ENCODE results near the gene MAGEB1.

Gene MAGEB1

GRCh38 chrX:30246769-30247489 lies at the start of gene MAGEB1:
Gene MAGEB1, plus strand, starts transcription at chrX:30247146. Its CDS starts 3,348 bp downstream, at chrX:30250494.
- no peaks in the 10 kb centered on the region for H3K36me3 ChIP-seq (ENCODE audit: insufficient read depth, low read length)
- H3K27me3 ChIP-seq (ENCODE audit: insufficient read depth, low read length): no peaks in the 10 kb centered on the region
- no peak within 1 kb of the TSS for H2AFZ ChIP-seq (ENCODE audit: low read depth, low read length)
- H3K9me3 ChIP-seq (ENCODE audit: low read length): no peaks in the 10 kb centered on the region
- H3K4me1 ChIP-seq (ENCODE audit: insufficient read depth, low read length): no peaks in the 10 kb centered on the region
- H3K4me3 ChIP-seq (ENCODE audit: low read length): no peak within 1 kb of the TSS

GRCh38 chrX:30212172-30212571 lies 34.8 kb upstream of the MAGEB1 start:
- Histone ChIP-seq H3K36me3 (ENCODE audit: insufficient read depth, low read length) (no peaks in the 10 kb centered on the region), H3K4me3 (ENCODE audit: low read length) (no peak overlapping the region), H3K27me3 (ENCODE audit: insufficient read depth, low read length) (no peaks in the 10 kb centered on the region), H3K9me3 (ENCODE audit: low read length) (no peaks in the 10 kb centered on the region), H3K4me1 (ENCODE audit: insufficient read depth, low read length) (no peaks in the 10 kb centered on the region), H2AFZ (ENCODE audit: low read depth, low read length) (no peak overlapping the region)

- H3K4me1 ChIP-seq (ENCODE audit: insufficient read depth, low read length): no peaks in the 10 kb centered on the region
- H3K27me3 ChIP-seq (ENCODE audit: insufficient read depth, low read length): no peaks in the 10 kb centered on the region
- no peak within 1 kb of the TSS for H3K4me3 ChIP-seq (ENCODE audit: low read length)
- H3K36me3 ChIP-seq (ENCODE audit: insufficient read depth, low read length): no peaks in the 10 kb centered on the region
- H2AFZ ChIP-seq (ENCODE audit: low read depth, low read length): no peak within 1 kb of the TSS
- no peaks in the 10 kb centered on the region for H3K9me3 ChIP-seq (ENCODE audit: low read length)
Observed at GRCh38 chrX:30215357-30215843, 31.5 kb upstream of the MAGEB1 start, which contains the start of gene MAGEB2. Gene MAGEB2, plus strand, starts transcription at chrX:30215563. Its CDS starts 3,018 bp downstream, at chrX:30218581.

GRCh38 chrX:30217465-30217864 lies 29.5 kb upstream of the MAGEB1 start:
- H2AFZ ChIP-seq (ENCODE audit: low read depth, low read length): no peak overlapping the region
- no peaks in the 10 kb centered on the region for H3K4me1 ChIP-seq (ENCODE audit: insufficient read depth, low read length)
- no peaks in the 10 kb centered on the region for H3K9me3 ChIP-seq (ENCODE audit: low read length)
- no peaks in the 10 kb centered on the region for H3K27me3 ChIP-seq (ENCODE audit: insufficient read depth, low read length)
- no peaks in the 10 kb centered on the region for H3K36me3 ChIP-seq (ENCODE audit: insufficient read depth, low read length)
- H3K4me3 ChIP-seq (ENCODE audit: low read length): no peak overlapping the region

- no peaks in the 10 kb centered on the region for H3K36me3 ChIP-seq (ENCODE audit: insufficient read depth, low read length)
- no peaks in the 10 kb centered on the region for H3K4me1 ChIP-seq (ENCODE audit: insufficient read depth, low read length)
- H3K27me3 ChIP-seq (ENCODE audit: insufficient read depth, low read length): no peaks in the 10 kb centered on the region
- H3K4me3 ChIP-seq (ENCODE audit: low read length): no peak overlapping the region
- H3K9me3 ChIP-seq (ENCODE audit: low read length): no peaks in the 10 kb centered on the region
- no peak overlapping the region for H2AFZ ChIP-seq (ENCODE audit: low read depth, low read length)
Observed at GRCh38 chrX:30219372-30219771, 27.6 kb upstream of the MAGEB1 start.

- H2AFZ ChIP-seq (ENCODE audit: low read depth, low read length): no peak overlapping the region
- no peaks in the 10 kb centered on the region for H3K36me3 ChIP-seq (ENCODE audit: insufficient read depth, low read length)
- no peaks in the 10 kb centered on the region for H3K9me3 ChIP-seq (ENCODE audit: low read length)
- H3K4me3 ChIP-seq (ENCODE audit: low read length): no peak overlapping the region
- H3K4me1 ChIP-seq (ENCODE audit: insufficient read depth, low read length): no peaks in the 10 kb centered on the region
- no peaks in the 10 kb centered on the region for H3K27me3 ChIP-seq (ENCODE audit: insufficient read depth, low read length)
Observed at GRCh38 chrX:30220661-30221060, 26.3 kb upstream of the MAGEB1 start.

GRCh38 chrX:30224536-30224935 lies 22.4 kb upstream of the MAGEB1 start:
- no peaks in the 10 kb centered on the region for H3K9me3 ChIP-seq (ENCODE audit: low read length)
- no peaks in the 10 kb centered on the region for H3K36me3 ChIP-seq (ENCODE audit: insufficient read depth, low read length)
- H3K4me1 ChIP-seq (ENCODE audit: insufficient read depth, low read length): no peaks in the 10 kb centered on the region
- H2AFZ ChIP-seq (ENCODE audit: low read depth, low read length): no peak overlapping the region
- no peaks in the 10 kb centered on the region for H3K27me3 ChIP-seq (ENCODE audit: insufficient read depth, low read length)
- no peak overlapping the region for H3K4me3 ChIP-seq (ENCODE audit: low read length)

- H3K4me3 ChIP-seq (ENCODE audit: low read length): no peak overlapping the region
- H3K4me1 ChIP-seq (ENCODE audit: insufficient read depth, low read length): no peaks in the 10 kb centered on the region
- no peaks in the 10 kb centered on the region for H3K9me3 ChIP-seq (ENCODE audit: low read length)
- no peaks in the 10 kb centered on the region for H3K36me3 ChIP-seq (ENCODE audit: insufficient read depth, low read length)
- H3K27me3 ChIP-seq (ENCODE audit: insufficient read depth, low read length): no peaks in the 10 kb centered on the region
- H2AFZ ChIP-seq (ENCODE audit: low read depth, low read length): no peak overlapping the region
Observed at GRCh38 chrX:30228526-30228925, 18.4 kb upstream of the MAGEB1 start.

- no peak within 1 kb of the TSS for H2AFZ ChIP-seq (ENCODE audit: low read depth, low read length)
Observed at GRCh38 chrX:30230395-30230794, 16.6 kb upstream of the MAGEB1 start, which contains the start of gene MAGEB3. Gene MAGEB3, plus strand, starts transcription at chrX:30230657. Its CDS starts 5,268 bp downstream, at chrX:30235925.

GRCh38 chrX:30241724-30242415 lies 5.1 kb upstream of the MAGEB1 start, which contains the start of gene MAGEB4:
Gene MAGEB4, plus strand, starts transcription at chrX:30242000. Its CDS starts 136 bp downstream, at chrX:30242136.
- Histone ChIP-seq H3K27me3 (ENCODE audit: insufficient read depth, low read length) (no peaks in the 10 kb centered on the region), H2AFZ (ENCODE audit: low read depth, low read length) (no peak within 1 kb of the TSS), H3K36me3 (ENCODE audit: insufficient read depth, low read length) (no peaks in the 10 kb centered on the region), H3K4me3 (ENCODE audit: low read length) (no peak within 1 kb of the TSS), H3K4me1 (ENCODE audit: insufficient read depth, low read length) (no peaks in the 10 kb centered on the region), H3K9me3 (ENCODE audit: low read length) (no peaks in the 10 kb centered on the region)

More at GRCh38 chrX:30230395-30230794, 16.6 kb upstream of the MAGEB1 start, which contains the start of gene MAGEB3:
- Histone ChIP-seq H3K36me3 (ENCODE audit: insufficient read depth, low read length) (no peaks in the 10 kb centered on the region), H3K9me3 (ENCODE audit: low read length) (no peaks in the 10 kb centered on the region), H3K4me3 (ENCODE audit: low read length) (no peak within 1 kb of the TSS), H3K27me3 (ENCODE audit: insufficient read depth, low read length) (no peaks in the 10 kb centered on the region), H3K4me1 (ENCODE audit: insufficient read depth, low read length) (no peaks in the 10 kb centered on the region)

GRCh38 chrX:30248854-30249253 lies 1.9 kb downstream of the MAGEB1 start:
- Histone ChIP-seq H3K9me3 (ENCODE audit: low read length) (no peaks in the 10 kb centered on the region), H3K27me3 (ENCODE audit: insufficient read depth, low read length) (no peaks in the 10 kb centered on the region), H3K4me3 (ENCODE audit: low read length) (no peak overlapping the region), H3K36me3 (ENCODE audit: insufficient read depth, low read length) (no peaks in the 10 kb centered on the region), H2AFZ (ENCODE audit: low read depth, low read length) (no peak overlapping the region), H3K4me1 (ENCODE audit: insufficient read depth, low read length) (no peaks in the 10 kb centered on the region)

- H3K4me3 ChIP-seq (ENCODE audit: low read length): no peak overlapping the region
- no peaks in the 10 kb centered on the region for H3K36me3 ChIP-seq (ENCODE audit: insufficient read depth, low read length)
- H3K9me3 ChIP-seq (ENCODE audit: low read length): no peaks in the 10 kb centered on the region
- no peak overlapping the region for H2AFZ ChIP-seq (ENCODE audit: low read depth, low read length)
- no peaks in the 10 kb centered on the region for H3K27me3 ChIP-seq (ENCODE audit: insufficient read depth, low read length)
- no peaks in the 10 kb centered on the region for H3K4me1 ChIP-seq (ENCODE audit: insufficient read depth, low read length)
Observed at GRCh38 chrX:30253257-30253656, 6.3 kb downstream of the MAGEB1 start.

- H3K27me3 ChIP-seq (ENCODE audit: insufficient read depth, low read length): no peaks in the 10 kb centered on the region
- H3K9me3 ChIP-seq (ENCODE audit: low read length): no peaks in the 10 kb centered on the region
- no peaks in the 10 kb centered on the region for H3K4me1 ChIP-seq (ENCODE audit: insufficient read depth, low read length)
- H3K4me3 ChIP-seq (ENCODE audit: low read length): no peak overlapping the region
- H2AFZ ChIP-seq (ENCODE audit: low read depth, low read length): no peak overlapping the region
- H3K36me3 ChIP-seq (ENCODE audit: insufficient read depth, low read length): no peaks in the 10 kb centered on the region
Observed at GRCh38 chrX:30259927-30260326, 13.0 kb downstream of the MAGEB1 start.
